ENCODE measurements around the gene MGMT.
A peak's percentile ranks its signal among the peaks of the same experiment; 100 is the strongest.

The MGMT gene

GRCh38 chr10:129495256-129495655, 28.2 kb downstream of the MGMT start:
- no peak for DNase-seq (ENCODE audit: low spot score)

- DNase-seq (ENCODE audit: low spot score): no peak
These were observed 28.7 kb downstream of the MGMT start for GRCh38 chr10:129495698-129496097.

- no peak for DNase-seq (ENCODE audit: low spot score)
These were observed 30.0 kb downstream of the MGMT start for GRCh38 chr10:129497013-129497412.

- no peak for DNase-seq (ENCODE audit: low spot score)
These were observed 31.6 kb downstream of the MGMT start for GRCh38 chr10:129498680-129499079.

GRCh38 chr10:129500617-129501339, 33.7 kb downstream of the MGMT start:
- DNase-seq (ENCODE audit: low spot score): no peak

- no peak for DNase-seq (ENCODE audit: low spot score)
These were observed 34.8 kb downstream of the MGMT start for GRCh38 chr10:129501652-129502436.

GRCh38 chr10:129502448-129502847, 35.4 kb downstream of the MGMT start:
- no peak for DNase-seq (ENCODE audit: low spot score)

GRCh38 chr10:129505500-129506075, 38.5 kb downstream of the MGMT start:
- no peak for DNase-seq (ENCODE audit: low spot score)

GRCh38 chr10:129506101-129506797, 39.2 kb downstream of the MGMT start:
- DNase-seq (ENCODE audit: low spot score): no peak

GRCh38 chr10:129507216-129507889, 40.3 kb downstream of the MGMT start:
- DNase-seq (ENCODE audit: low spot score): no peak

- DNase-seq (ENCODE audit: low spot score): no peak
These were observed 42.1 kb downstream of the MGMT start for GRCh38 chr10:129509155-129509554.

GRCh38 chr10:129509835-129510234, 42.8 kb downstream of the MGMT start:
- no peak for DNase-seq (ENCODE audit: low spot score)

- no peak for DNase-seq (ENCODE audit: low spot score)
These were observed 44.0 kb downstream of the MGMT start for GRCh38 chr10:129511086-129511485.

GRCh38 chr10:129511758-129512157, 44.7 kb downstream of the MGMT start:
- no peak for DNase-seq (ENCODE audit: low spot score)

- peak; percentile 52 for DNase-seq (ENCODE audit: low spot score)
These were observed 46.3 kb downstream of the MGMT start for GRCh38 chr10:129513312-129513711.

GRCh38 chr10:129514568-129515451, 47.8 kb downstream of the MGMT start:
- no peak for DNase-seq (ENCODE audit: low spot score)

GRCh38 chr10:129516846-129517679, 50.0 kb downstream of the MGMT start:
- DNase-seq (ENCODE audit: low spot score): no peak

GRCh38 chr10:129517680-129518057, 50.6 kb downstream of the MGMT start:
- DNase-seq (ENCODE audit: low spot score): no peak

- DNase-seq (ENCODE audit: low spot score): no peak
These were observed 51.8 kb downstream of the MGMT start for GRCh38 chr10:129518793-129519192.
